Kidney (tissue), 14 donors: ENCODE results near the gene RAE1. TPM values are rescaled to one million over a fixed set of nuclear protein-coding genes. Genes with fewer than 3 reads are reported as not detected.

ENCODE experiments used
- DNase-seq, 5 donors: peaks; one replicate each; pipeline ENCODE4 v3.0.0-alpha.2; 2013 to 2020
- FAIRE-seq: peaks from 2 replicates; lab custom pipeline; 2012; peaks lifted over from hg19 to GRCh38; lab: Jason Lieb, UNC
- H3K27ac ChIP-seq, 2 donors: one replicate each; pipeline ENCODE4 v1.7.0; 2013; ENCODE audit warnings: low read depth in 2 of 2, low read length in 2 of 2, inconsistent platforms in 1 of 2
- H3K27me3 ChIP-seq: one replicate; pipeline ENCODE4 v1.7.1; 2013; ENCODE audit warnings: low read length, inconsistent platforms; ENCODE audit not compliant: control insufficient read depth, insufficient read depth
- H3K36me3 ChIP-seq, 3 donors: one replicate each; pipeline versions ENCODE4 v1.7.0 to v1.7.1; 2013; ENCODE audit warnings: low read length in 3 of 3, control low read depth in 1 of 3, inconsistent platforms in 1 of 3; ENCODE audit not compliant: insufficient read depth in 3 of 3, control insufficient read depth in 2 of 3
- H3K4me1 ChIP-seq, 3 donors: one replicate each; pipeline versions ENCODE4 v1.7.0 to v1.7.1; 2013; ENCODE audit warnings: low read length in 3 of 3, inconsistent platforms in 1 of 3, low read depth in 1 of 3; ENCODE audit not compliant: control insufficient read depth in 2 of 3, insufficient read depth in 2 of 3
- H3K4me3 ChIP-seq, 3 donors: one replicate each; pipeline versions ENCODE4 v1.7.0 to v1.8.1; 2013; ENCODE audit warnings: low read length in 3 of 3, control low read depth in 1 of 3, inconsistent platforms in 1 of 3
- H3K9ac ChIP-seq, 3 donors: one replicate each; pipeline versions ENCODE4 v1.7.0 to v1.7.1; 2013; ENCODE audit warnings: low read length in 3 of 3, control low read depth in 1 of 3, inconsistent platforms in 1 of 3
- H3K9me3 ChIP-seq, 3 donors: one replicate each; pipeline versions ENCODE4 v1.7.0 to v1.7.1; 2013; ENCODE audit warnings: low read length in 3 of 3, control low read depth in 1 of 3, inconsistent platforms in 1 of 3; ENCODE audit not compliant: control insufficient read depth in 2 of 3, insufficient read depth in 1 of 3
- CTCF ChIP-seq: IDR thresholded peaks from 3 replicates; pipeline ENCODE4 v1.5.1; 2012; ENCODE audit warnings: mild to moderate bottlenecking, moderate library complexity, borderline replicate concordance; ENCODE audit not compliant: insufficient read depth; ENCODE audit errors: extremely low read depth
- intact Hi-C: fragments of 100-400 bp; cut with DNase I; formaldehyde crosslinking; loops from one replicate; pipeline ENCODE4 v1.11.1; 2022
- polyA plus RNA-seq: library from polyadenylated mRNA; stranded (reverse); fragments of 350-450 nt; fragmentation: Illumina TruSeq; extraction: RNeasy Lipid Tissue Mini Kit (QIAGEN cat#74804); gene quantifications from one replicate; pipeline ENCODE4 v1.2.3, GENCODE V29; 2014; ENCODE audit warnings: low read depth, low replicate concordance; ENCODE audit not compliant: insufficient read depth
- total RNA-seq: library from RNA; stranded (reverse); fragmentation: NEBNext Ultra II Directional; extraction: Animal tissue kit (Norgen Biotek cat#: 25700); gene quantifications from one replicate; pipeline ENCODE4 v1.2.1, GENCODE V29; 2021
- donor health status: control.
- donor health status: control.
- donor health status: control.
- donor health status: control.
- donor health status: control.
- donor health status: DM: yes; HTN: yes; CAD: no.
- donor health status: Normal renal cell carcinoma (clear cell type).

The RAE1 gene
- total and polyA plus RNA-seq, 2 donors from 2014 or later, result 19.5 to 26.3 TPM

GRCh38 chr20:57410398-57410920 is 59.4 kb downstream of the RAE1 start:
- peaks cover 0 to 11% (median 2%) of the 10 kb centered on the region in 3 donors for H3K36me3 ChIP-seq
- no peaks in the 10 kb centered on the region for H3K4me1 ChIP-seq
- FAIRE-seq (no peak), DNase-seq (no peak)
- no peaks in the 10 kb centered on the region for H3K9me3 ChIP-seq
- H3K4me3 ChIP-seq, result no peak overlapping the region
- intact Hi-C loops, result no loop called here
- no peak overlapping the region for H3K27ac ChIP-seq
- H3K9ac ChIP-seq, result no peak overlapping the region
- no peak for TF ChIP-seq CTCF
- H3K27me3 ChIP-seq, result no peaks in the 10 kb centered on the region

GRCh38 chr20:57410924-57411323 is 59.9 kb downstream of the RAE1 start:
- H3K36me3 ChIP-seq, result peaks cover 0 to 11% (median 2%) of the 10 kb centered on the region in 3 donors
- H3K4me1 ChIP-seq, result no peaks in the 10 kb centered on the region
- DNase-seq (no peak), FAIRE-seq (no peak)
- H3K4me3 ChIP-seq, result no peak overlapping the region
- H3K27ac ChIP-seq, result no peak overlapping the region
- H3K27me3 ChIP-seq, result no peaks in the 10 kb centered on the region
- H3K9ac ChIP-seq, result no peak overlapping the region
- intact Hi-C loops, result no loop called here
- TF ChIP-seq CTCF, result no peak
- no peaks in the 10 kb centered on the region for H3K9me3 ChIP-seq

GRCh38 chr20:57411406-57412283 is 60.6 kb downstream of the RAE1 start:
- intact Hi-C loops, result no loop called here
- no peaks in the 10 kb centered on the region for H3K9me3 ChIP-seq
- DNase-seq, result no peak

More at GRCh38 chr20:57411406-57412283, 60.6 kb downstream of the RAE1 start:
- H3K36me3 ChIP-seq, result peaks cover 0 to 11% (median 2%) of the 10 kb centered on the region in 3 donors
- no peak overlapping the region for H3K27ac ChIP-seq
- FAIRE-seq, result no peak
- H3K9ac ChIP-seq, result no peak overlapping the region
- no peak overlapping the region for H3K4me3 ChIP-seq
- TF ChIP-seq CTCF, result no peak
- no peaks in the 10 kb centered on the region for H3K4me1 ChIP-seq
- no peaks in the 10 kb centered on the region for H3K27me3 ChIP-seq
